GM19452 (cell line): Measurements from ENCODE around the gene SPOPL.
"Not testable (repeated sequence)": the region's sequence is repeated elsewhere in the genome, so short reads cannot be mapped to it uniquely, and the experiment has no call there.

Source experiments
- ATAC-seq: cut with Tn5 transposase; IDR thresholded peaks from one replicate; pipeline ENCODE4 v1.9.1; 2021; ENCODE audit not compliant: unreplicated experiment

Gene SPOPL

DNA sequence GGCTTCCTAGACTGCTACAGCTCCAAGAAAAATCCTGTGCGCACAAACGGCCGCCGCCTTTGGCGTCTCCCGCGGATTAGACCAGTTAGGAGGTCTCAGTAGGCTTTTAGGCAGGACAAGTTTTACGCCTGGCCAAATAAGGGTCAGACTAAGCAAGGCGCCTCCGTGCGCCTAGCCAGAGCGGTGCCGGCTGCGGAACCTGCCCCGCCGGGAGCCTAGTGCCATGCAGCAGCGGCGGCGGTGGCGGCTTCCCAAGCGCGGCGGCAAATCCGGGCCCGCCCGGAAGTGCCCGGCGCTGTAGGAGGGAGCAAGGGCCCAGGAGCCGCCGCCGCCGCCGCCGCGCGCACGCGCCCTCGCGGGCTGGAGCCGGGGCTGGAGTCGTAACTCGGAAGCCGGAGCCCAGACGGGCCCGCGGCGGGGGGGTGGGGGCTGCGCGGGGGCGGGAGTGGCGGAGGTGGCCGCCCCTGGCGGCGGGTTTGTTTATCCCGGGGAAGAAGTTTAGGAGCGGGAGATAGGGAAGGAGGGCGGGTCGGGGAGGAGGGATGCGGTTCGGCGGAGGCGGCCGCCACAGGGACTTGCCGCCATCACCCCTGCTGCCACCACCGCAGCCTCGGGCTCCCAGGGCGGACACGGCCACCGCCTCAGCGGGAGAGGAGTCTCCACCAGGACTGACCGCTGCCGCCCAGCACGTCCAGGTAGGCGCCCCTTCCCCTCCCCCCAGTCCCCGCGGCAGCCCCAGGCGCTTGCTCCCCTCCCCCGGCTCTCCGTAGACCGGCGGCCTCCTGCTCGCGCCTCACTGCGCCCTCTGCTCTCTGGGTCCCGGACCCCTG lies at the start of gene SPOPL:
TSS of gene SPOPL (plus strand) at position 346 of the 830 bp plus-strand sequence. CDS start 48,447 bp downstream, outside the sequence.
- peak; percentile 72 for ATAC-seq

DNA sequence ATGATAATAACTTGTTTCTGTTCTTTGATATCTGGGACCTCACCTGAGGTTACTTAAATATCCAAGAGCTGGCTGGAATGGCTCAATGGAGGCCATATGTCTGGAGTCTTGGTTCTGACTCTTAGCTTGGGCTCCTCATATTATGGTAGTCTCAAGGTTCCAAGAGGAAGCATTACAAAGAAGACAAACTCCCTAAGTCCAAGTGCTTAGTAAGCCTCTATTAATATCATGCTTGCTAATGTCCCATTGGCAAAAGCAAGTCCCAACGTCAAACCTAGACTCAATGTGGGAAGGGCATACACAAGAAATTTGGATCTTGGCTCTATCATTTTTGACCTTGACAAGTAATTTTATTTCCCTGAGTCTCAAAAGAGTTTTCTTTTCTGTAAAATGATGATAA lies 49.2 kb upstream of the SPOPL start:
- ATAC-seq: no peak

DNA sequence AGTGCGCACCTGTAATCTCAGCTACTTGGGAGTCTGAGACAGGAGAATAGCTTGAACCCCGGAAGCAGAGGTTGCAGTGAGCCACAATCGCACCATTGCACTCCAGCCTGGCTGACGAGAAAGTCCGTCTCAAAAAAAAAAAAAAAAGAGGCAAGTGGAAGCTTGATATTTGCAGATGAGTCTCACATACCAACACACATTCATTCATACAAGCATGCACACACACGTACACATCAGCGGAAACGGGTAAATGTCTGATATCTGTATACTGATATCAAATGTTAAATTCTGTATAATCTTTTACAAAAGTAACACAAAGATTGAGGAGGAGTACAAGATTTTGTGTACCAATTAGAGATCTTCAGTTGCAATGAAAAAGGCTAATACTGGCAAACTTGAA lies 47.8 kb upstream of the SPOPL start:
- ATAC-seq: no peak

DNA sequence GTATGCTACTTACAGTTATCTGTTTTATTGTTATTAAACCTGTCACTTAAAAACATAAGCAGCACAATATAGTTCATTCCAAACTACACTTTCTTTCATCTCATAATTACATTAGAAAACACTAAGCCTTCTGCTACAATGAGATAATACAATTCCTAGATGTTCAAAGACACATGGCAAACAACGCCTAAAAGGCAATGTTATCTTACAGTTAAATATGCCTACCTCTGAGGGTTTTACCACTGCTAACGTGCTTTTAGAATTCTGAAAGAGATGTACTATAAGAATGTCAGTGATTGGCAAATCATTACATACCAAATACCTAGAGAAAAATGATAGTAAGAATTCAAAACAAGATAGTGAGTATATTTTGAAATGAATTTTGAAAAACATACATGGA lies 46.8 kb upstream of the SPOPL start:
- ATAC-seq: no peak

DNA sequence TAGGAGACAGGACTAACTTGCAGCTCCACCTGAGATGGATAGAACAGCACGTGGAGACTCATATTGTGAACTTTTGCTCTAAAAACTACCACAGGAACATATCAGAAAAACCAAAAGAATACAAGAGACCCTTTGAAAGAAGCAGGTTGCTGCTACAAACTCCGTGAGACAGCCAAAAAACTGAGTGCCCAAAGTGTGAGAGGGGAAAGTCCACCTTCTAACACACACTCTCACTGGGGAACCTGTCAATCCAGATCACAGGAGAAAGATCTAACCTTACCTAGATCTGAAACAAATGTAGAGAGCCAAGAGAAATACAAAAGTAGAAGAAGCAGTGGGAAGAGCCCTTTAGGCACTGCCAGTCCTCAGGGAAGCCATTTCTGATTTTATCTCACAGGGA lies 46.3 kb upstream of the SPOPL start:
- no peak for ATAC-seq

DNA sequence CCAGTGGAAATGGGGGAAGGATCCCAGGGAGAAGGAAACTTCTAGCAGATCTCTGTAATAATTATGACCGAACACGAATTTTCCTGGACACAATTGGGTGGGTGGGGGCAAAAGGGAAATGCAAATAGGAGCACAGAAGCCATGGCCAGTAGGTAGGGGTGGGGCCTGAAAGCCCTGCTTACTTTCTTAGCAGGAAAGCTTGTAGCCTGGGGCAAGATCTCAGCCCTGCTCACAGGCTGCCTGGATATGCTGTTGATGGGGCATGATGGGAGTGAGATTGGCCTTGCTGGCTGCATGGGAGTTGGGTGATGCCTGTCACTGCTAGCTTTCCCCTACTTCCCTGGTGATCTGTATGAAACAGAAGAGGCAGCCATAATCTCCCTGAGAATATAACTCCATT lies 45.9 kb upstream of the SPOPL start:
- no peak for ATAC-seq

DNA sequence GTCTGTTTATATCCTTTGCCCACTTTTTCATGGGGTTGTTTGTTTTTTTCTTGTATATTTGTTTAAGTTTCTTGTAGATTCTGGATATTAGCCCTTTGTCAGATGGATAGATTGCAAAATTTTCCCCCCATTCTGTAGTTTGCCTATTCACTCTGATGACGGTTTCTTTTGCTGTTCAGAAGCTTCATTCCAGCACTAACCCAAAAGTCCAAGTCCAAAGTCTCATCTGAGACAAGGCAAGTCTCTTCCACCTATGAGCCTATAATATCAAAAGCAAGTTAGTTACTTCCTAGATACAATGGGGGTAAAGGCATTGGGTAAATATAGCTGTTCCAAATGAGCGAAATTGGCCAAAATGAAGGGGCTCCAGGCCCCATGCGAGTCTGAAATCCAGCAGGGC lies 38.9 kb upstream of the SPOPL start:
- ATAC-seq: not testable (repeated sequence)

DNA sequence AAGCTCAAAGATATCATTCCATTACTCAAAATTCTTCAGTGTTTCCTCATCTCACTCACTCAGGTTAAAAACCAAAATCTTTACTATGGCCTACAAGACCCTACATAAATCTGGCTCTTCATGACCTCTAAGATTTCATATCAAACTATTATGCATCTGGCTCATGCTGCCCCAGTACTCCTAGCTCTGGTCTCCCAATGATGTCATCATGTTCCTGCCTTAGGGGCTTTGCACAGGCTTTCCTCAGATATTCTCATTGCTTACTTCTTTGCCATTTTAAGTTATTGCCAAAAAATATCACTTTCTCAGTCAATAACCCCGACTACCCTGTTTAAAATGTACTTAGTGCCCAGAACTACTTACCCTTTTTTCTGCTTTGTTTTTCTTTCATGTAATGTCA lies 33.0 kb upstream of the SPOPL start:
- no peak for ATAC-seq

DNA sequence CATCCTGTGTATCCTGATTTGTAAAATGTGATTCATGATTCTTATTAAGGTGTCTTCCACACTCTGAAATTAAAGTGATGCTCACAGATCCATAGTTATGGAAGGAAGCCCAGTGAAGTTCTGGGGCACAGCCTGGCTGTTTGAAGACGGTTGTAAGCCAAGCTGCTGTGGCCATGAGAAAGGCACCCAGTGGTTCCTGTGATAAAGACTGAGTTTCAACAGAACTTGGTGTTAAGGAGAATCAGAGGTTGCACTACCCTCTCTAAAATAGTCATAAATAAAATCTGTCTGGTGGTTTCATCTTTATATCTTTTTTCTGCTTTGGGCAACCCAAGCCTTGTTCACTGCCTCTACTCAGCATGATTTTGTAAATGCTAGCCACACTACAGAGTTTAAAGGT lies 32.2 kb upstream of the SPOPL start:
- ATAC-seq: no peak

DNA sequence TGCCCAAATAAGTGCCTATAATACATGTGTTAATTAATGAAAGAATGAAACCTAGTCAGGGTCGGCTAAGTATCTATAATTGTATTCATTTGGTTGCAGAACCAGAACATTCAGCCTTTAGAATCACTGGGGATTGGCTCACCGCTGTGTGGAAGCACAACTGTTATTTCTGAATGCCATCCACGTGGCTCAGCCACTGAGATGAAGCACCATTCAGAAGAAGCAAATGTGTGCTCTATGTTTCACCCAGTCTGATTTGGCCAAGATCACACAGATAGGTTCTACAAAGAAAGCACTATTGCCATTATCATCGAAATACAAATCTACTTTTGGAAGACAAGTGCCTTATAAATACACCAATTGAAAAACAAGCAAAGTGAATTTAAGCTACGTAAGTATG lies 30.6 kb upstream of the SPOPL start:
- ATAC-seq: no peak

DNA sequence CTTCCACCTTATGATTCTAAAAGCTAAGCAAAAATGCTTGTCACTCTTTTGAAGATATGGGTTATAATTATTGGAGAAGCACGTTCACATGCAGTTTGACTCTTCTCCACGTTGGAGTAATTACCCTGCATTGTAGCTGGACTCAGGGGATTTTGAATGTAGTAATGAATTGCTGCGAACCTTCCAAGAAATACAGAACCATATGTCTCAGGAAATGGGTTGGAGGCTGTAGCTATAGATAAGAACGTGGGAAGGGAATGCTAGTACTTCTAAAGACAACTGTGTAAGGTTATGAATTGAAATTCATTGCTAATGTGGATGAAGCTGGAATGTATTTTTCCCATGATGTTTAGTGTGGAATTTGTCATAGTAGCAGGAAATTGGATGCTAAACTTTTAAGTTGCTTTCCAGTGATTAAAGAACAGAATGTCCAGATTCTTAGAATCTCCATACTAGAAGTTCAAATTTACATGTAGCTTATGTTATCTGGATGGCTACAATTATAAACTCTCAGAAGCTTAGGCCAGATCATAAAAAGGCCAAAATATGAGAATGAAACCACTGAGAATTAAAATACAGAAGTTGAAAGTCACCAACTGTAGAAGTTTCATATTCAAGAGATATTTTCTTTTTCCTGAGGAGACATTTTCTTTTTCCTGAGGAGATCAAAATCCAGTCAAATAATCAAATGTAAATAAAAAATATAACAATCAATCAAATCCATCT lies 27.3 kb upstream of the SPOPL start:
- no peak for ATAC-seq

DNA sequence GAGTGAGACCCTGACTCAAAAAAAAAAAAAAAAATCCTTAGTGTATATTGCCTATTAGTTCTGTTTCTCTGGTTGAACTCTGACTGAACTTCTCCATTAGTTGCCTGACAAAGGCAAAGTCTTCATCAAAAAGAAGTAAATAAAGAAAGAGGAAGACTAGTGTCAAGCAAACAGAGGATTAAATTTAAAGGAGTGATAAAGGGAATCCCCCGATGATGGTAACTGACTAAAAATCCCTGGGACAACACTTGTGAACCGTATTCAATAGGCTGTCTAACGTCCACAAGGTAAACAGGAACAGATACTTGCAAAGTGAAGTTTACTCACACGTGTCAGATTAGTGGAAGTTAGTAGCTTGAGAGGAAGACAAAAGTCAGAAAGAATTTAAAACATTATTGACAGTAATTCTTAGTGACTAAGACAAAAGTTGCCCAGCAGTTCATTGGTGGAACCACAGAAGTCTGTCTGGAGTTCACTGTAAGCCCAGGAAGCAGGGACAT lies 26.2 kb upstream of the SPOPL start:
- ATAC-seq: peak; percentile 82

DNA sequence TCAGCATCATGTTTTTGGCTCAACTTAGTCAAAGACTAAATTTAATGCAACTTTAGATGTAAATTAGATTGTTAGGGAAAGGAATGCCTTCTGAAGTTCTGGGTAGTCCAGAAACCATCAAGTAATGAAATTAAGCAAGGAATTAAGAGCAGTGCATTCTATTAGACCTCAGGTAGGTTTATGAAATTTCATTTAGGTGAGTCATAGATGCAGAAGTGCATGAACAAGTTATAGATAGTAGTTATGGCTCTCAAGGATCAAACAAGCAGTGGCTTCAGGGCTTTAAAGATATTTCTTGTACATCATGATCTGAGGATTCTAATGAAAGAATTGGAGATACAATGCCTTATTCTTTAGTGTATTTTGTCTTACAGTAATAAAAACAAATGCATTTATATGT lies 25.4 kb upstream of the SPOPL start:
- no peak for ATAC-seq

DNA sequence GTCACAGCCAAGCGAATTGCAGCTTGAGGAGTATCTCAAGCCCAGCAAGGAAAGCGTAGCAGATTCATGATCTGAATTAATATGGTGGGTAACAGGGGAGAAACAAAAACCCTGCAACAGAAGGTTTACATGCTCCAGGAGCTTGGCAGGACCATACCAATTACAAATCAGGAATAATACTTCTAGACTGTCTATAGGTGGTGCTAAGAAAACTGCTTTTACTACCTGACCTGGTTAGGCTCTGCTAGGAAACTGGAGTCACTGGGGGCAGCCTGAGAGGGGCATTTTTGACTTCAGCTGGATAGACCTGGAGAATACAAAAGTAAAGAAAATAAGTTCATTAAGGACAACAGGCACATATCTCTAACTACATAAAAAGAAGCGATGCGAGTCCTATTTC lies 24.6 kb upstream of the SPOPL start:
- ATAC-seq: no peak

DNA sequence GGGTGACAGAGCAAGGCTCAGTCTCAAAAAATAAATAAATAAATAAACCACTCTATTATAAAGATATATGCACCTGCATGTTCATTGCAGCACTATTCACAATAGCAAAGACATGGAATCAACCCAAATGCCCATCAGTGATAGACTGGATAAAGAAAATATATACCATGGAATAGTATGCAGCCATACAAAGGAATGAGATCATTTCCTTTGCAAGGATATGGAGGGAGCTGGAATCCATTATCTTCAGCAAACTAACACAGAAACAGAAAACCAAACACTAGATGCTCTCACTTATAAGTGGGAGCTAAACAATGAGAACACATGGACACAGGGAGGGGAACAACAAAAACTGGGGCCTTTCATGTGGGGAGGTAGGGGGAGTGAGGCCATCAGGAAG lies 18.8 kb upstream of the SPOPL start:
- ATAC-seq: not testable (repeated sequence)

DNA sequence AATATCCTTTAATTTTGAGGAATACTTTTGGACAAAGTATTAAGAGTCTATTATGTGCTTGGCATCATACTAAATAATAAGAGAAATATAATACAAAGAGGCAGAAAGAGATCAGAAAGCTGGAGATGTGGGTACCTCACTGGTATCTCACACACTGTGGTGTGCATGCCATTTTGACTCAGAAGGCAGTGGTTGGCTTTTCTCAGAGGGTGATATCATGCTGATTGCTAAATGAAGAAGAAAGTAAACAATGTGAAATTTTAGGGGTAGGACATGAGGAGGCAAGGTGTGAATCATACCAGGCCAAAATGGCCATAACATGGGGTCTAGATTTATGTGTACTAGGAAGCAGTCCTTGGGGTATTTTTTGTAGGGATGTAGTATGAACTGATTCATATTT lies 16.6 kb upstream of the SPOPL start:
- no peak for ATAC-seq

DNA sequence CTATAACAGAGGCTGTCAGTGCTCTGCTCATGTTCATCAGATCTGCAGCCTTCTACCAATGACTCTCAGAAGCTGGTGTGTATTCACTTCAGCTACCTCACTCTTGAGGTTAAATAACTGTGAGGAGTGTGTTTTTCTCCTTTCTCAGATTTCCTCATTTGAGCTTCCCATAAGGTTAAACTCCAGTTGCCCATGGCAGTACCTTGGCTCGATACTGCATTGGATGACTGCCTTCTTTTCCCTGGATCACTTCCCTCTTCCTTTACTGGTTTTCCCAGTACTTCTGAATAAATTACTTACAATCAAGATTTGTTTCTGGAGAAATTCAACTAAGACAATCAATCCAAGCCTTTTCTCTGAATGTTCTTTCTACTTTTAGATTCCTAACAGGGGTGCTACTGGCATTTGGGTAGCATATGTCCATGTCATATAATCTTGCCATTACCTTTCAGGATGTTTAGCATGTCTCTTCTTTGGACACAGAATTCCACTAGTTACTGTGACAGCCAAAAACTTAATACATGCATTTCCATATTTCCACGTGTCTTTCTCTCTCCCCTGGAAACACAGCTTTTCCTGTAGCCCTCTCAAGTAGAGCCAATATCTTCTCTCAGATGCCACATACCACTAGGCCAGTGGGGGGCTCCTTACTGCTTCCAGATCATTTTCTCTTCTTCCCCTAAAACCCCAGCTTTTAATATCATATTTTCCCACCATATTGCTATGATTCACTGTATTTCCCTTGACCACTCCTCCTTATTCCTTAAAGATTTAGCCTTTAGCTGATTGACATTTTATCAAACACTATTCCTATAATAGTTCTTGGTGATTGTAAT lies 15.0 kb upstream of the SPOPL start:
- no peak for ATAC-seq

DNA sequence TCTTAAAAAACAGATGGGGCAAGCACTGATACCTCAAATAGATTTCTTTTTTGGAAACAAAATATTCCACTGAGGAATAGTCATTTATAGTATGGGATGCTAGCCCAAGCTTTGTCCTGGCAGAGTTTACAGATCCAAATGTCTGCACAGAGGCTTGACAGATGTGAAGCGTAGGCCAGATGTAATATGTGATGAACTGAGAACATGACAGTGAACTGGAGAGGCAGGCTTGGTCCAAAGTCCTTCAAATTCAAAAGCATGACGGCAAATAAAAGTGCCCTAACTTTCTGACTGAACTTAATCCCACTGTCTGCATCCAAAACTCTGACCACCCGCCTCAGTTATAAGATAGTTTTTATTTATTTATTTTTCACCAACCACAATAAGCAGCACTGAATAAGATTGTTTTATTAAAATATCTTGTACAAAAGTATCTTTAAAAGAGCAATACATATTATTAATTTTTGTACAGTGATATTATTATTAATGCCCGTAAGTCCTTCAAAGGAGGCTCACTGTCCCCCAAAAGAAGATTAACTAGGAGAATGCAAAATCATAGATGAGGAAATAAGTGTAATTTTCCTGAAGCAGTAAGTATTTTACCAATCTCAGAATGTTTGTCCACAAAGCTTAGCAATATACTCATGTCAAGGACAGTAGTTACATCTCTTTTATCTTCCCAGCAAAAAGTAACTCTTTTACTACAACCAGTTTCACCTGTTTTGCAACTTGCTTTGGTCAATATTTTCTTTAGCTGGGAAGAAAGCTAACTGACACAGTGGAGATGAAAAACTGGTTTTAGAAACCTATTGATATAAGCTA lies 10.7 kb upstream of the SPOPL start:
- ATAC-seq: no peak

DNA sequence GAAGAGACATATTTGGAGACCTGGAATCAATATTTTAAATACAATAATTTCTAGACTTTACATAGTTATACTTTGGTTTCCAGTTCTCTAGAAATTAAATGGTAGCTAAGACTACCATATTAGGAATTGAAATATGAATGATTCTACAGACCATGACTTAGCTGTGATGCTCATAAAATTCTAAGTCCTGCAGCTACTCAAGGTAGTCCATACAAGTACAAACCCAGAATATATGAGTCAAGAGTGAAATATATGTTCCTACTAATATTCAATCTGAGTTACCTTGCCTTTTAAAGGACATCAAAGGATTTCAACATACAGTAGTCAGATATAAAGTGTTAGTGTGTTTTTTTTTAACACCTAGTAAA lies 10.1 kb upstream of the SPOPL start:
- no peak for ATAC-seq

DNA sequence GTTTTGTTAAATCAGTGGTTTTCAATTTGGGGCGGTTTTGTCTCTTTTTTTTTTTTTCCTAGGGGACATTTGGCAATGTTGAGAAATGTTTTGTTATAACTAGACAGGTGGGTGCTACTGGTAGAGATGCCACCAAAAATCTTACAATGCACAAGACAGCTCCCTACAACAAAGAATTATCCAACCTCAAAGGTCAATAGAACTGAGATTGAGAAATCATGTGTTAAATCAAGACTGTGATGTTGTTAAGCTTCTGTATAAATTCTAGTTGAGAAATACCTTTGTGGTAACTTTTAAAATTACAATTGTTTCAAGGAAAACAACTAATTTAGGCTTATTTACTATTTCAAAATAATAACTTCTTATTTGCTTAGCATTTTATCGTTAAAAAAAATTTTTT lies 9.4 kb upstream of the SPOPL start:
- no peak for ATAC-seq

DNA sequence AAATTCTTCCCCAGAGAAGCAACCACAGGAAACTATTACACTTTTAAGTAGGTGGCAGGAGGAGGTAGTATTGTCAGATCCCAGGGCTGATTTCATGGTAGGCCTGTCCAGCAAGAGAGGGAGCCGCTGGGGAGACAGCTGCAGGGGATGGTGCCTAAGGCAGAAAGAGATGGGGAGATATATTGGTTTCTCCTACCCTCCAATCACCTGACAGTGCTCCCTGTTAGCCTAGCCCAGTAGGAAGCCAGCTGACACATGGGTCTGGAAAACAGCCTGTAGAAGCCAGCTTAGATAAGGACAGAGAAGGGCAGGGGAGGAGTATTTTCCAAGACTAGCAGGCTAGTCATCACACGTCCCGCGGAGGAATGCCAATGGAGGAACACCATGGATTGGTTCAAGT lies 8.2 kb upstream of the SPOPL start:
- ATAC-seq: no peak
